ENCODE results near the gene TRNP1. TPM values are rescaled to one million over a fixed set of nuclear protein-coding genes. Genes with fewer than 3 reads are reported as not detected.

The TRNP1 gene
- total RNA-seq, 1 donor from 2014 or later = 2.0 TPM

DNA sequence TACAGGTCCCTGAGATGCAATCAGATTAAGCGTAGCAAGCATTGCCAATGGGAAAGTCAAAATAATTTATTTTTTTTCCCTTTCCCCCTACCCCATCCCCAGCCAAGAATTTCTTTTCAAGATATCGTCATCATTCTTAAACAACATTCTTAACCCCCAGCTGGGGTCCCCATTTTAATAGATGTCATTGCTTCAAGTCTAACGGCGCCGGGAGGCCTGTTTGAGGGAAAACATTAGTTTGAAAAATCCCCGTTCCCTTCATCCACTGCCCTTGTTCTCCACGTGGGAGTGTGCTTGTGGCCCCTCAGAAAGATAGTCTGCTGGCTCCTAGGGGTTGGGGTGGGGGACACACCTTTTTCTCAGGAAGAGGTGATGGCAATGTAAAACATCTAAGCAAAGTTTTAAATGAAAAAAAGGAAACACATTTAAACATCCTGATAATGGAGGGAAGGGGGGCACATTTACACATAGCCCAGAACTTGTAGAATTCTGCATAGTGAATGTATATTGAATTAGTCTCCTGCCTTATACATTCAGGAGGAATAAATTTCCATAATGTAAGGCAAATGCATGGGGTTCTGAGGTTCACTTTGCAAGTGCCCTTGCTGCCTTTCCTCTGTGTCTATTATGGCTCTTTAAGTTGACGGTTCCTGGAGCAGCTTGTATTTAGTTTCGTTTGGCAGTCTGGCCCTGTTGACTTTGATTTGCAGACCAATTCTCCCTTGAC lies 6.8 kb downstream of the TRNP1 start:
- H3K27ac Mint-ChIP-seq = peak overlapping the region; percentile 97

DNA sequence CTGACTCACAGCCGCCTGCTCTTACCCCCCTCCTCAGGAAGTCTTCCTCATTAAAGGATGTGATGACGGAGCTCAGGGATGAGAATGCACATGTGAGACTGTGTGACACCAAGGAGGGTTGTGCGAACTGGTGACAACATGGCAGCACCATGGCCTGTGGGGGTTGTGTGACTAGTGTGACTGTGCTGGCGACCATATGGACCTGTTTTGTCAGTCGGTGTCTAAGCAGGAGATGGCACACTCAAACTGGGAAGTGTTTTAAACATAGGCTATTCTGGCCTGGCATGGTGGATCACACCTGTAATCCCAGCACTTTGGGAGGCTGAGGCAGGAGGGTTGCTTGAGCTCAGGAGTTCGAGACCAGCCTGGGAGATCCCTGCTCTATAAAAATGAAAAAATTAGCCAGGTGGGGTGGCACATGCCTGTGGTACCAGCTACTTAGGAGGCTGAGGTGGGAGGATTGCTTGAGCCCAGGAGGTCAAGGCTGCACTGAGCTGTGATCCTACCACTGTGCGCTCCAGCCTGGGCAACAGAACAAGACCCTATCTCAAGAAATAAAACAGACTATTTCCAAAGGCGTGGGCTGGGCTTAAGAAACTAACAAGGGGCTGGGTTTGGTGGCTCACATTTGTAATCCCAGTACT lies 7.4 kb downstream of the TRNP1 start:
- H3K4me3 ChIP-seq = no peak overlapping the region
- H3K9ac ChIP-seq = no peak overlapping the region
- no peak overlapping the region for H2AFZ ChIP-seq (replicated peaks)
- H3F3A ChIP-seq (ENCODE audit: low read depth) = peaks cover 33% of the 10 kb centered on the region
- H3K4me2 ChIP-seq = no peak overlapping the region
- Mint-ChIP-seq H3K4me1 (peaks cover 77% of the 10 kb centered on the region), H3K27ac (peak overlapping the region; percentile 97), H3K4me3 (peak overlapping the region; percentile 23), H3K27me3 (ENCODE audit: insufficient read depth, low read depth) (peaks cover 20% of the 10 kb centered on the region), H3K36me3 (no peaks in the 10 kb centered on the region), H3K9me3 (no peaks in the 10 kb centered on the region)
- no peaks in the 10 kb centered on the region for H3K36me3 ChIP-seq
- no peaks in the 10 kb centered on the region for H3K79me2 ChIP-seq (ENCODE audit: low read depth)
- no peaks in the 10 kb centered on the region for H3K9me3 ChIP-seq (ENCODE audit: low read depth)
- peaks cover 14% of the 10 kb centered on the region for H3K27me3 ChIP-seq
- H3K4me1 ChIP-seq = peaks cover 38% of the 10 kb centered on the region
- peaks cover 3% of the 10 kb centered on the region for H4K20me1 ChIP-seq (ENCODE audit: low read depth)
- no peak for TF ChIP-seq EZH2phosphoT487 (IDR thresholded peaks at IDR 0.05)
- no peak for TF ChIP-seq EZH2 (IDR thresholded peaks at IDR 0.05)
- TF ChIP-seq, protein P1, sequence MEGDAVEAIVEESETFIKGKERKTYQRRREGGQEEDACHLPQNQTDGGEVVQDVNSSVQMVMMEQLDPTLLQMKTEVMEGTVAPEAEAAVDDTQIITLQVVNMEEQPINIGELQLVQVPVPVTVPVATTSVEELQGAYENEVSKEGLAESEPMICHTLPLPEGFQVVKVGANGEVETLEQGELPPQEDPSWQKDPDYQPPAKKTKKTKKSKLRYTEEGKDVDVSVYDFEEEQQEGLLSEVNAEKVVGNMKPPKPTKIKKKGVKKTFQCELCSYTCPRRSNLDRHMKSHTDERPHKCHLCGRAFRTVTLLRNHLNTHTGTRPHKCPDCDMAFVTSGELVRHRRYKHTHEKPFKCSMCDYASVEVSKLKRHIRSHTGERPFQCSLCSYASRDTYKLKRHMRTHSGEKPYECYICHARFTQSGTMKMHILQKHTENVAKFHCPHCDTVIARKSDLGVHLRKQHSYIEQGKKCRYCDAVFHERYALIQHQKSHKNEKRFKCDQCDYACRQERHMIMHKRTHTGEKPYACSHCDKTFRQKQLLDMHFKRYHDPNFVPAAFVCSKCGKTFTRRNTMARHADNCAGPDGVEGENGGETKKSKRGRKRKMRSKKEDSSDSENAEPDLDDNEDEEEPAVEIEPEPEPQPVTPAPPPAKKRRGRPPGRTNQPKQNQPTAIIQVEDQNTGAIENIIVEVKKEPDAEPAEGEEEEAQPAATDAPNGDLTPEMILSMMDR (IDR thresholded peaks at IDR 0.05) = no peak
- no peak overlapping the region for H3K27ac ChIP-seq
- DNase-seq (ENCODE audit: low spot score) = no peak

More for the DNA sequence above, 6.8 kb downstream of the TRNP1 start:
- Mint-ChIP-seq H3K9me3 (no peaks in the 10 kb centered on the region), H3K4me3 (peak overlapping the region; percentile 23), H3K36me3 (no peaks in the 10 kb centered on the region), H3K4me1 (peaks cover 82% of the 10 kb centered on the region), H3K27me3 (ENCODE audit: insufficient read depth, low read depth) (peaks cover 25% of the 10 kb centered on the region)
- Histone ChIP-seq H3K27ac (no peak overlapping the region), H3K9ac (no peak overlapping the region), H3K4me1 (peaks cover 38% of the 10 kb centered on the region), H3K9me3 (ENCODE audit: low read depth) (no peaks in the 10 kb centered on the region), H3K36me3 (no peaks in the 10 kb centered on the region), H3K79me2 (ENCODE audit: low read depth) (no peaks in the 10 kb centered on the region), H4K20me1 (ENCODE audit: low read depth) (peaks cover 3% of the 10 kb centered on the region), H3K4me3 (no peak overlapping the region), H2AFZ (replicated peaks) (no peak overlapping the region), H3F3A (ENCODE audit: low read depth) (peaks cover 33% of the 10 kb centered on the region), H3K4me2 (peak overlapping the region; percentile 33), H3K27me3 (peaks cover 21% of the 10 kb centered on the region)
- DNase-seq (ENCODE audit: low spot score) = no peak
- TF ChIP-seq, protein P1 (IDR thresholded peaks at IDR 0.05) = no peak
- TF ChIP-seq EZH2phosphoT487 (IDR thresholded peaks at IDR 0.05) (no peak), EZH2 (IDR thresholded peaks at IDR 0.05) (no peak)

DNA sequence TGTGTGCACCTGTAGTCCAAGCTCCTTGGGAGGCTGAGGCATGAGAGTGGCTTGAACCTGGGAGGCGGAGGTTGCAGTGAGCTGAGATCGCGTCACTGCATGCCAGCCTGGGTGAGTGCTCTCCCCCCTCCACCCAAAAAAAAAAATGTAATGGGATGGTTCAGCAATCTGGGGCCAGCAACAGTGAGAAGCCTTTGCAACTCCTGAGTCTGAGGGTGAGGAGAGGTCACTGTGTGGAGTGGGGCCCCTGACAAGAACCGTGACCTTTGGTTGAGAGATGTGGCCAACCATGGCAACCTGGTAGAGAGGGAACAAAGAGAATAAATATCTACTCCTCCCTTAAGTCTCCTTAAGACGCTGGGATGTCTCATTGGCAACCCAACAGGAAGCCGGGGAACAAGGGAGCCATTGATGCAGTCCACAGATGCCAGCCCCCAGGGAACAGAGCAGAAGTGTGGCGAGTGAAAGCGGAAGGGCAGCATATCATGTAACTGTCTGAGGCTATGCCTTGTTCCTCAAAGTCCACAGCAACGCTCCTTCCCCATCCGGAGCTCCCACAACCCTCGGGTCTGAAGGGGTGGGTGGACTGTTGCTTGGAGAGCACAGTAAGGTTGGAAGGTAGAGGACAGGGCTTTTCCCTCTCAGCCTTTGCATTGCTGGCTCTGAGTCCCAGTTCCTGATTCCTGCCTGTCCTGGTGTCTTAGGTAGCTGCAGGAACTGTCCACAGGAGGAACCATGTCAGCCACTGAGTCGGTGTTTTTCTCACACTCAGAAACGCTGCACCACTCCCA lies 8.3 kb downstream of the TRNP1 start:
- TF ChIP-seq EZH2 (IDR thresholded peaks at IDR 0.05) (no peak), EZH2phosphoT487 (IDR thresholded peaks at IDR 0.05) (no peak)
- TF ChIP-seq, protein P1 (IDR thresholded peaks at IDR 0.05) = no peak
- H2AFZ ChIP-seq (replicated peaks) = no peak overlapping the region
- peak overlapping the region; percentile 70 for H3K4me3 Mint-ChIP-seq
- H3K4me3 ChIP-seq = no peak overlapping the region
- no peak overlapping the region for H3K27ac ChIP-seq
- peaks cover 38% of the 10 kb centered on the region for H3K4me1 ChIP-seq
- no peak for DNase-seq (ENCODE audit: low spot score)
- H3K9ac ChIP-seq = no peak overlapping the region
- peaks cover 33% of the 10 kb centered on the region for H3F3A ChIP-seq (ENCODE audit: low read depth)
- H3K9me3 Mint-ChIP-seq = no peaks in the 10 kb centered on the region
- H3K36me3 ChIP-seq = no peaks in the 10 kb centered on the region
- H3K27ac Mint-ChIP-seq = peak overlapping the region; percentile 97
- no peaks in the 10 kb centered on the region for H3K9me3 ChIP-seq (ENCODE audit: low read depth)
- peak overlapping the region; percentile 5 for H3K4me2 ChIP-seq
- peaks cover 82% of the 10 kb centered on the region for H3K4me1 Mint-ChIP-seq
- no peaks in the 10 kb centered on the region for H3K79me2 ChIP-seq (ENCODE audit: low read depth)
- H3K27me3 Mint-ChIP-seq (ENCODE audit: insufficient read depth, low read depth) = peaks cover 14% of the 10 kb centered on the region
- peaks cover 6% of the 10 kb centered on the region for H3K27me3 ChIP-seq
- H3K36me3 Mint-ChIP-seq = peaks cover 2% of the 10 kb centered on the region
- peaks cover 3% of the 10 kb centered on the region for H4K20me1 ChIP-seq (ENCODE audit: low read depth)

All from neural progenitor cell (in vitro differentiated cells).